Upper lobe of left lung (tissue), 6 donors: ENCODE results near the gene KRTAP10-5. TPM values are rescaled to one million over a fixed set of nuclear protein-coding genes. Genes with fewer than 3 reads are reported as not detected.
A peak's percentile ranks its signal among the peaks of the same experiment; 100 is the strongest.

Experiments used
- ATAC-seq, 2 donors: fragments of 200-7000 bp; cut with Tn5 transposase; one replicate each; pipeline ENCODE4 v1.9.1; 2022; ENCODE audit warnings: mild to moderate bottlenecking in 2 of 2, moderate library complexity in 2 of 2; ENCODE audit not compliant: low FRiP score in 2 of 2
- DNase-seq, 2 donors: peaks; one replicate each; pipeline ENCODE4 v3.0.0-alpha.2; 2019 to 2020
- H3K27ac ChIP-seq, 4 donors: fragments of 200-600 bp; sonication (generic); one replicate each; pipeline ENCODE4 v1.5.1; 2016 to 2019
- H3K27me3 ChIP-seq, 4 donors: fragments of 200-600 bp; sonication (generic); one replicate each; pipeline ENCODE4 v1.5.1; 2017 to 2019
- H3K36me3 ChIP-seq, 4 donors: fragments of 200-600 bp; sonication (generic); one replicate each; pipeline ENCODE4 v1.5.1; 2016 to 2019
- H3K4me1 ChIP-seq, 4 donors: fragments of 200-600 bp; sonication (generic); one replicate each; pipeline ENCODE4 v1.5.1; 2018 to 2019
- H3K4me3 ChIP-seq, 4 donors: fragments of 200-600 bp; sonication (generic); one replicate each; pipeline ENCODE4 v1.5.1; 2017 to 2019; ENCODE audit warnings: mild to moderate bottlenecking in 2 of 4, moderate library complexity in 1 of 4
- H3K9me3 ChIP-seq, 4 donors: fragments of 200-600 bp; sonication (generic); one replicate each; pipeline ENCODE4 v1.5.1; 2018 to 2019
- CTCF ChIP-seq, 6 experiments: fragments of 450-650 bp in 4 of 6; fragments of 200-600 bp in 2 of 6; sonication (generic) in 2 of 6; IDR thresholded peaks; one replicate each; pipeline ENCODE4 v1.5.1; 2016 to 2019; ENCODE audit warnings: antibody characterized with exemption in 6 of 6
- EP300 ChIP-seq, 4 donors: sonication (generic); formaldehyde crosslinking; IDR thresholded peaks; one replicate each; pipeline ENCODE4 v1.5.1; 2017; ENCODE audit warnings: antibody characterized with exemption in 4 of 4, control low read depth in 2 of 4
- POLR2A ChIP-seq, 4 donors: fragments of 450-650 bp; IDR thresholded peaks; one replicate each; pipeline ENCODE4 v1.5.1; 2016 to 2017; ENCODE audit warnings: antibody characterized with exemption in 4 of 4, mild to moderate bottlenecking in 2 of 4
- POLR2AphosphoS5 ChIP-seq, 2 donors: sonication (generic); formaldehyde crosslinking; IDR thresholded peaks; one replicate each; pipeline ENCODE4 v1.5.1; 2017; ENCODE audit warnings: antibody characterized with exemption in 2 of 2
- WGBS, 2 donors: methylation state at CpG; one replicate each; pipeline ENCODE4 v1.1.5; 2017 to 2018; 5-methylcytosine and 5-hydroxymethylcytosine counted together
- total RNA-seq, 6 donors: library from RNA; depleted of rRNA in 4 of 6; stranded (reverse); fragments of >200 nt in 4 of 6; gene quantifications; one replicate each; pipeline versions ENCODE4 v1.1.0 to v1.2.1, GENCODE V29; 2016 to 2021
- donor health status: DM: no; HTN: no; CAD: no; lungs with moderate emphysema.
- donor health status: DM: no; HTN: yes; CAD: no; lungs with severe emphysema.

KRTAP10-5 gene
- total RNA-seq, 6 donors from 2014 or later = not detected

GRCh38 chr21:44532712-44533111 is 47.7 kb downstream of the KRTAP10-5 start:
- DNase-seq = no peak
- Histone ChIP-seq H3K27ac (no peak overlapping the region), H3K27me3 (no peaks in the 10 kb centered on the region), H3K9me3 (no peaks in the 10 kb centered on the region), H3K4me1 (no peaks in the 10 kb centered on the region), H3K36me3 (no peaks in the 10 kb centered on the region), H3K4me3 (no peak overlapping the region)
- 82 to 87% methylated on average over 14 to 16 of the region's 16 CpGs for WGBS, 2 donors
- no peak for TF ChIP-seq POLR2AphosphoS5 (IDR thresholded peaks at IDR 0.05)
- no peak for TF ChIP-seq POLR2A (IDR thresholded peaks at IDR 0.05)
- TF ChIP-seq EP300 (IDR thresholded peaks at IDR 0.05) = no peak
- TF ChIP-seq CTCF (IDR thresholded peaks at IDR 0.05) = no peak
- ATAC-seq = no peak

- TF ChIP-seq EP300 (IDR thresholded peaks at IDR 0.05) (no peak), POLR2AphosphoS5 (IDR thresholded peaks at IDR 0.05) (no peak), POLR2A (IDR thresholded peaks at IDR 0.05) (no peak), CTCF (IDR thresholded peaks at IDR 0.05) (no peak)
Observed at GRCh38 chr21:44531606-44532564, 48.5 kb downstream of the KRTAP10-5 start.

GRCh38 chr21:44530903-44531605 is 49.4 kb downstream of the KRTAP10-5 start:
- H3K4me3 ChIP-seq = no peak overlapping the region
- H3K27me3 ChIP-seq = no peaks in the 10 kb centered on the region
- no peaks in the 10 kb centered on the region for H3K4me1 ChIP-seq
- no peaks in the 10 kb centered on the region for H3K9me3 ChIP-seq
- peak in 1 of 2 donors; percentile 15 for DNase-seq
- H3K27ac ChIP-seq = no peak overlapping the region
- TF ChIP-seq POLR2A (IDR thresholded peaks at IDR 0.05) (no peak), CTCF (IDR thresholded peaks at IDR 0.05) (no peak), POLR2AphosphoS5 (IDR thresholded peaks at IDR 0.05) (no peak), EP300 (IDR thresholded peaks at IDR 0.05) (no peak)
- no peaks in the 10 kb centered on the region for H3K36me3 ChIP-seq
- WGBS, 2 donors = 86 to 92% methylated on average over 11 to 23 of the region's 23 CpGs
- ATAC-seq = no peak

More at GRCh38 chr21:44531606-44532564, 48.5 kb downstream of the KRTAP10-5 start:
- Histone ChIP-seq H3K27me3 (no peaks in the 10 kb centered on the region), H3K9me3 (no peaks in the 10 kb centered on the region), H3K4me3 (no peak overlapping the region), H3K27ac (no peak overlapping the region), H3K36me3 (no peaks in the 10 kb centered on the region), H3K4me1 (no peaks in the 10 kb centered on the region)
- DNase-seq (peak; percentile 12 to 58), ATAC-seq (no peak)
- 79 to 81% methylated on average over 21 to 30 of the region's 30 CpGs for WGBS, 2 donors

- WGBS, 2 donors = 93 to 97% methylated on average over 7 of the region's 7 CpGs
- no peak for ATAC-seq
Observed at GRCh38 chr21:44530221-44530902, 50.0 kb downstream of the KRTAP10-5 start.

More at GRCh38 chr21:44530221-44530902, 50.0 kb downstream of the KRTAP10-5 start:
- Histone ChIP-seq H3K9me3 (no peaks in the 10 kb centered on the region), H3K36me3 (no peaks in the 10 kb centered on the region), H3K27ac (no peak overlapping the region), H3K4me1 (no peaks in the 10 kb centered on the region), H3K4me3 (no peak overlapping the region), H3K27me3 (no peaks in the 10 kb centered on the region)
- TF ChIP-seq POLR2A (IDR thresholded peaks at IDR 0.05) (no peak), POLR2AphosphoS5 (IDR thresholded peaks at IDR 0.05) (no peak), EP300 (IDR thresholded peaks at IDR 0.05) (no peak)
- no peak for DNase-seq
